Left renal cortex interstitium (tissue), 4 donors: ENCODE measurements around the gene CCDC88C. TPM values are rescaled to one million over a fixed set of nuclear protein-coding genes. Genes with fewer than 3 reads are reported as not detected.
A peak's percentile ranks its signal among the peaks of the same experiment; 100 is the strongest.

Experiments used
- DNase-seq, 4 donors: peaks; one replicate each; pipeline ENCODE4 v3.0.0-alpha.2; 2013; ENCODE audit warnings: low read depth in 4 of 4, low spot score in 2 of 4, missing footprints in 1 of 4
- polyA plus RNA-seq, 4 donors: library from polyadenylated mRNA; unstranded; fragments of 120-200 nt; gene quantifications; one replicate each; pipeline ENCODE4 v1.2.1, GENCODE V29; 2013; ENCODE audit not compliant: insufficient read length in 4 of 4

Gene CCDC88C
- polyA plus RNA-seq, 4 donors: 28.8 to 55.2 (median 36.3) TPM

DNA sequence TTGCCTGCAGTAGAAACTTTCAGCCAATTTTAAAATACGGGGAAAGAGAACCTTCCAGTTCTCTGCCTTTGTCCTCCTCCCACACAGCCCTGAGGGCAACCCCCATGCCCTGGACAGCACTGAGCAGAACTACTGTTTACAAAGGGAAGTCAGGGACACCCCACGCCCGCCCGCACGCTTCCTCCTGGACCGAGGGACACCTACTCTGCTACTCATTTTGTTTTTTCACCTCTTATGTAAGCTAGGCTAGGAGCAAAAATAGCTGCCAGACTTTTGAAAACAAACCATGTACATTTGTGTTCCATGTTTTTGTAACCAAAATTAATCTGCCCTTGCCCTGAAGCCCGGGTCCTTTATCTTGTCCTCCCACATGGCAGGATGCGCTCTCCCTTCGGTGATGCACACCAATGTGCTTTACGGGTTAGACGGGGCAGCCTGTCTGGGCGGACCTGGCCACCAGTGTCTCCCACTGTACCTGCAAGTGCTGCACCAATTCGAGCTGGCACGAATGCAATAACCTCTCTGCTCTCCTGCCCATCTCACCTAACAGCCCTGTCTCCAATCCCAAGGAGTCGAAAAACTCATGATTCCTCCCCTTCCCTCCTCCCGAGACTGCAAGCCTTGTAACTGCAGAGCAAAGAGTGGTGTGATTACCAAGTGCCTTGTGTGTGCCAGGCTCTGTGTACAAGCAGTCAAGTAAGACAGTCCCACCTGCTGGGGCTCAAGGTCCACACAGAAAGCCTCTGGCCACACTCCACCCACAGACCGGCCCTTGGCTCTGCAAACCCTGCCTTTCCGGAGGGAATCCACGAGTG is 85.2 kb downstream of the CCDC88C start:
- DNase-seq: no peak

DNA sequence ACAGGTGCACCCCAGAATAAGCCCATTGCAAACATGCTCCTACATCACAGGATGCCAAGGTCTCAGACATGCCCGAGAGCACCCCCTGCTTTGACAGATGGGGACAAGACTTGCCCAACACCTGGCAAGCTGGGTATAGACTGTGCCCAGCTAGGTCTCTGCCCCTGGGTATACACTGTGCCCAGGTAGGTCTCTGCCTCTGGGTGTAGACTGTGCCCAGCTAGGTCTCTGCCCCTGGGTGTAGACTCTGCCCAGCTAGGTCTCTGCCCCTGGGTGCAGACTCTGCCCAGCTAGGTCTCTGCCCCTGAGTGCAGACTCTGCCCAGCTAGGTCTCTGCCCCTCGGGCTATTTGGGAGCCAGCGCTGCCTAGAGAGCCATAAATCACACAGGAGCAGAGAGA is 85.9 kb downstream of the CCDC88C start:
- DNase-seq: no peak

DNA sequence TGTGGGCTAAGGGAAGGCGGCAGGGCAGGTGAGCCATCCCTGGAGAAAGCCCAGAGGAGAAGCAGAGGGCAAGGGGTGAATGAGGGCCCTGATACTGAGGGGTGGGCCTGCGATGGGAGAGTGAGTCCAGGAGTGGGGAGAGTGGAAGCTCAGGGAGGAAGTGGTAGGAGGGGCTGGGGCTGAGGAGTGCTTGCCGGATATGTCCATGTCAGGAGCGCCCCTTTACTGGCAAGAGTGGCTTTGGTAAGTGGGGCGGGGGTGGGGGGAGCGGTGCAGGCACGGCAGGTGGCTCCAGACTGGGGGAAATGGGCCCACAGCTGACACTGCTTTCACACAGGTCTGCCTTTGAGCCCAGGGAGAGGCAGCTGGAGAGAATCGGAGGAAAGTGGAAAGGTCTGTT is 86.8 kb downstream of the CCDC88C start:
- no peak for DNase-seq

DNA sequence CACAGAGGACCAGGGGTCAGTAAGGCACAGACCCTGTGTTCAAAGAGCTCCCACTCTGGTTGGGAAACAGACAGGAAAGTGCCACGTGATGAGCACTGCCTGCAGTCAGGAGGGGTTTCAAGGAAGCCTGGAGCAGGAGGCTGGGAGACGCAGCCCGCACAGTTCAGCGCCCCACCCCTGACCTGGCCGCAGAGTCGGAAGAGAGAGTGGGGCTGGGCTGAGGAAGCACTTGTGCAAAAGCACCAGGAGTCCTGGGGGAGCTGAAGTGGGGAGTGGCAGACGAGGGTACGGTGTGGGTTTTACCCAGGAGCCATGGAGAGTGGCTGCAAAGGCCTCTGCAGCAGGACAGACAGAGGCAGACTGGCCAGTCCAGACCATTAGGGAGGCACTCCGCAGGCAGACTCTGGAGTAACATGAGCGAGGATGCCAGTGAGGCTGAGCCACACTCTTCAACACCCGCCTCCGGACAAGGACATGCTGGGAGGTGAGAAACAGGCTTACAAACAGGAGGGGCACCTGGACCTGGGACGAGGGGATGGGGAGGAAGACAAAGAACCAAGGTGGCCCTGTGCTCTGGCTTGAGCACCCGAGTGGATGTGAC is 87.4 kb downstream of the CCDC88C start:
- DNase-seq: no peak

DNA sequence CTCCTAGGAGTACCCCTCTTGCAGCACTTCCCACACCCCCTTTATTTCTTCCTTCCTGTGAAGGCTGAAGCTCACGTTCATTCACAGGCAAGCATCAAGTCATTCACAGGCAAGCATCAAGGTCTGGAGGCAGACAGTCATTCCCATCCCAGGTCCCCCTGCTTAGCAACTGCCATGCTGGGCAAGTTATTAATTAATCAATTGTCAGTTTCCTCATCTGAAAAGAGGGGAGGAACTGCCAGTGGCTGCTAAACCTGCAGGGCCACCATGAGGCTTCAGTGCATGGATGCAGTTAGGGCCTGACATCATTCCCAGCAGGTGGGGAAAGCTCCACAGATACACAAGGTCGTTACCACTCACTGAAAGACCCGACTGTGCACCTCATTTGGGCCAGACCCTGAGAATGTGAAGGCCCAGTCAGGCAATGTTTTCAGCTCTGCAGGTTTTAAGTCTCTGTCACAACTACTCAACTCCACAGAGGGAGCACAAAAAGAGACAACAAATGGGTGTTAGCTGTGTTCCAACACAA is 88.1 kb downstream of the CCDC88C start:
- DNase-seq: no peak

DNA sequence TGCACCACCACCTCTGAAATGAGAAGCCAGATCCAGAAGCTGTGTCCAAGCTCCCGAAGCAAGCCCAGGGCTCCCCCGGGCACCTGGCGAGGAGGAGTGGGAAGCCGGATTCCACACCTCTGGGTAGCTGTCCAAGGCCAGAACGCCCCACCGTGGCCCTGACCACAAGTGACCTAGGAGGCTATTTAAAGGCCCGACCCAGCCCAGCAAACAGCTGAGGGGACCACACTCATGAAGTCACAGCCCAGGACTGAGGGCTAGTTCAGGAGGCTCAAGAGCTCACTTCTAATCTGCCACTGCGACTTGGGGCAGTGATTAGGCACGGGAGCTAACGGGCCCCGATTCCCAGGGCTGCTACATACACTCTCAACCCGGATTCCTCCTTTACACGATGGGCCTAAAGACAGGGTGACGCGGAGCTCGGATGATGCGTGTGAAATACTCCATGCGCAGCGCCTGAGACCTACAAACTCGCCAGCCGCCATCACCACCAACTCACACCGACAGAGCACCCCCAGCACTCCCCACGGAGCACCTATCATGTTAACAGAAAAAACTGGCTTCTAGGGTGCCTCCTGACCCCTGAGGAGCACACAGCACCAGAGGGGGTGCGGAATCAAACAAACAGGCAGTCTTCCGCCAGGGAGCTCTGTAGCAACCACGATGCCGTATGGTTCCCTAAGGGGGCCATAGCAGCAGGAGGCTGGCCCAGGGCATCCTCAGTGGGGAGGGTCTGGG is 89.1 kb downstream of the CCDC88C start:
- DNase-seq: no peak

DNA sequence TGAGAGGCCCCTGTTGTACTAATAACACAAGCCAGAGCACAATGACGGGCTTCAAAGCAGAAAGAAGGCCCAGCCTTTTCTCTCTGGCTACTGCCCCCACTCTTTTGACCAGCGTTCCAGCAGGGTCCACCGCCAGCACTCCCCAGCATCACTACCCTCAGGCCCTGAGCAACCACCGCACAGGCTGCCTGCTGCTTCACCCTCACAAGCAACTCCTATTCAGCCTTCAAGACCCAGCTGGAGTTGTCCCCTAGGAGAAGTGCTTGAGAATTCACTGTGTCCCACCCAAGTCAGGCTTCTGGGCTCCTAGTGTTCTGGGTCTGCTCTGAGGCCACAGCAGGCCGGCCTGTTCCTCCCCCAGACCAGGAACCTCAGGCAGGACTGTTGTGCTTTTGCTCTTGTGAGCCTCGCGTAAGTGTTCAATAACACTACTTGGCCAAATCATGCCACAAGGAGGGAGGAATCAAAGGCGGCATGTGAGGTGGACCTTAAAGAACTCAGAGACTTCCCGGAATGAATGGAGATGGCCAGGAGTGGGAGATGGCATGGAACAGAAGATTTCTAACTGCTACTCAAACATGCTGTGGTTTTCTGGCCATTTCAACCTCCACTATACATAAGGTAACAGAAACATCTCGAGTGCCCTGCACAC is 89.8 kb downstream of the CCDC88C start:
- no peak for DNase-seq

DNA sequence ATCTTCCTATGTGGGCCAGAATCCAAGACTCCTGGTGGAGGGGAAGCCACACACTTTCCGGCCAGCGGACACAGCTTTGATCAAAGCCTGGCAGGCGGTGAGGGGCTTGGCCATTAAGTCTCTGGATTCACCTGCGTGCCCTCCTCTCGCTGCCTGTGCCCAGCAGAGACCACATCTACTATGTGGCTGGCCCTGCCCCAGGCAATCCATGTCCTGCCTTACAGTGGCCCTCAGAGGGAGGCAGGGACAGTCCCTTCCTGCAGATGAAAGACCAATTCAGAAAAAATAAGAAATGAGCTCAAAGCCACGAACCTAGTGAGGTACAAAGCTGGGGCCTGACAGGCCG is 90.4 kb downstream of the CCDC88C start:
- DNase-seq: no peak

DNA sequence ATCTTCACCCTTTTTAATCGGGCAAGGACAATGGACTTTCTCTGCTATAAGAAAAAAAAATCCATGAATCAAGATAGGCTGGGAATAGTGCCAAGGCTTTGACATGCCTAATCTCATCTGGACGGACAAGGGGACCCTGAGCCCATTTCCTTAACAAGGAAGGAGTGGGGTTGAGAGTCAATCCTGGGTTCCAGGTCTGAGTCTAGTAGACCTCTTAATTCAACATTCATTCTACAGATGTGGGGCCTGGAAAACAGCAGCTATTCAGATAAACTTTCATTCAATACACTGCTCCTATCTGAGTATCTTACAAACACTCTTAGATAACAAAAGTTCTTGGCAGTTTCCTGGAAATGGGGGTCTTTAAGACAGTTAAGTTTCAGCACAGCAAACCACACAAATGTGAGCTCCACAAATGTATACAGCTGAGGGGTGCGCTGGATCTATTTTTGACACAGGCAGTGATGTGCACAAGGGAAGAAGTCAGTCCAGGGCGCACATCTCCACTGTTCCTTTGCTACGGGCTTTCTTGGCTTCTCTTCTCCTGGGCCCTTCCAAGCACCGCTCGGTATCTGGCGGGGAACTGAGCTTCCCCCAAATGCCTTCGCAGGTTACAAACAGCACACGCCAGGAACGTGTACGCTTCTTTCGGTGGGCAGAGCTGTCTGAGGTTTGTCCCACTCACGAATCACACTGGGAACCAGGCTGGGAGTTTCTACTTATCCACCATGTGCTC is 90.9 kb downstream of the CCDC88C start:
- DNase-seq: no peak

DNA sequence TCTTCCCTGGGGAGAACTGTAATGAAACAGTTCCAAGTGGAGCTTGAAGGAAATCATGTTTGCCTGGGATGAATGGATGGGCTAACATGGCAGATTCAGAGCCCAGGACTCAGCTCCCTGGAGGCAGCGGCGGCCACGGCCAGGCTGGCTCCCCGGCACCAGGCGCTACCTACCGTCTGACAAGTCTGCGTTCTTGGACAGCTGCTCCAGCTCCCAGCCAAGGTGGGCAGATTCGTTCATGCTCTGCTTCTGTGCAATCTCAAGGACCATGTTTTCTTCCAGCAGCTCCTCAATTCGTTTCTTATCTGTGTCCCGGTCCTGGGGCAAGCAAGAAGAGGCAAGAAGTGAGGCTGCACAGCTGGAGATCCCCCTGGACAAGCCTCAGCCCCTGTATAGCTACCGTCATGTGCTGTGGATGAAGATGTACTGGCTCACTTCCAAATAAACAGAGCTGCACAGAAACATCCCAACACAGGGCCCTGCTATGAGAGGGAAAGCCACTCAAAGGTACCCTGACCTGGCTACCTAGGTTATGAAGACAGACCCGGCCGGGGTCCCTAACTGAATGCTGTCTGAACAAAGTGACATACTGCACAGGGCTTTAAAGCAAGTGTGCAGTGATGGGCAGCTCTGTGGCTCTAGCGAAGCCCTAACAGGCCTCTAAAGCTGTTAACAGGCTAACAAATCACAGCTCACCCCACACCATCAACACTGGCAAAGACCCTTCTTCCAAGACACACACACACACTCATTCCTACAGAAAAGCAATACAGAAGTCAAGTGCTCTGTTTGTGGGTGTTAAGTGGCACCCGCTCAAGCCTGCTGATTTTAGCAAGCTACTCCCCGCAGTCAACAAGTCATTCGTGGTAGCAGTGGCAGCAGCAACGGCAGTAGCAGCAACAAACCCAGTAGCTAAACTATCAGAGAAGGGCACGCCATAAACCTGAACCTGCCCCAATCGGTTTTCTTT is 92.7 kb downstream of the CCDC88C start:
- no peak for DNase-seq

DNA sequence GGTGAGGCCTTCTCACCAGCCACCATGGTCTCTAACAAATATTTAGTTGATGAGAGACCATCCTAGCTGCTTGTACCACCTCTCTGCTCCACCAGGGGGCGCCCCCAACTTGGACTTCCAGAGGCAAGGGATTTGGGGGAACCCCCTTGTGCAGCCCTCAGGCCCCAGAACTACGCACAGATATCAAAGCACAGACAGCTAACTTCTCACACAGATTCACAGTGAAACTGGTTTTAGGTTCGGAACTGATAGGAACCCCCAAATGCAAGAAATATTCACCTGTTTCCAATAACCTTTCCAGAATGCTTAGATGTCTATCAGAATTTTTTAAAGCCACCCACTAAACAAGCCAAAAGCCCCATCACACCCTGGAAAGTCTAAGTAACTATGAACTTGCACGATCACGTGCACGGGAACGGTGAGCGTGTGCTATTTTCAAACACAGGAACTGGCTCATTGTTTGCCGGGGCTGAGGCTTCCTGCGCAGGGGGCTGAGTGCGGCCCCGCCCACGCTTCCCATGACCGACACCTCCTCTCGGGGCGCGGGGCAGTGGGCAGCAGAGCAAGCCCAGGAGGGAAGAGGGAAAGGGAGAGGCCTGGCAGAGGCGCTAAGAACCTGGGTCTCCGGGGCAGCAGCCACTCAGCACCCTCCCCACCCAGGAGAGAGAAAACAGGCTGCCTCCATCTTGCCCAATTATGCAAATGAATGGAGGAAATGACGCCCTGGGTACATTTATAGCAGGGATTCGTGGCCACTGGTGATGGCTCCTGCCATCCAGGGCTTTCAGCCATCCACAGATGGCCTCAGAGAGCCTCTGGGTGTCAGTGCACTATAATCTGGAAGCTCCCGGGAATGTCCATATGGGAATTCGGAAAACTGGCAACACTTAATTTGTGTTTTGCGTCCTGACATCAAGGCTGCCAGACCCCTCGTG is 93.7 kb downstream of the CCDC88C start:
- DNase-seq: peak in 1 of 4 donors; percentile 62

DNA sequence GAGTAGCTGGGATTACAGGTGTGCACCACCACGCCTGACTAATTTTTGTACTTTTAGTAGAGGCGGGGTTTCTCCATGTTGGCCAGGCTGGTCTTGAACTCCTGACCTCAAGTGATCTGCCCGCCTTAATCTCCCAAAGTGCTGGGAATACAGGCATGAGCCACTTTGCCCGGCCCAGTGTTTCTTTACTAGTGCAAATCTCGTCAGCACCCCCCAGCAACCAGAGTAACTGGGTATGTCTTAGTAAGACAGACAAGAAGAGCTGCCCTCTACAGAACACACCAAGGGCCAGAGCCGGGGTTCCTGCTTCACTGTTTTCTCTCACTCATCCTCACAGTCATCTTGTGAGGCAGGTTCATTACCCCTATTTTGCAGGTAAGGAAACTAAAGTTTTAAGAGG is 94.6 kb downstream of the CCDC88C start:
- no peak for DNase-seq

DNA sequence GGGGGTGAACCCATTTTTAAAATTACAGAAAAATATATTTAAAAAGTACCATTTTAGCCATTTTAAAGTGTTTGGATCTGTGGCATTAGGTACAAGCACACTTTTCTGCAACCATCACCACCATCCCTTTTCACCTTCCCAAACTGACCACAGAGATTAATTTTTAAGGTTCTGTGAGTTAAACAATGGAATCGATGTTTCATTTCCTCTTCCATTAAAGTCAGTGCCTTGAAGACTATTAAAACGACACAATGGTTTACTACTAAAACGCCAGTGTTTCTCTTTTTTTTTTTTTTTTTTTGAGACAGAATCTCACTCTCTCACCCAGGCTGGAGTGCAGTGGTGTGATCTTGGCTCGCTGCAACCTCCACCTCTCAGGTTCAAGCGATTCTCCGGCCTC is 95.0 kb downstream of the CCDC88C start:
- no peak for DNase-seq

DNA sequence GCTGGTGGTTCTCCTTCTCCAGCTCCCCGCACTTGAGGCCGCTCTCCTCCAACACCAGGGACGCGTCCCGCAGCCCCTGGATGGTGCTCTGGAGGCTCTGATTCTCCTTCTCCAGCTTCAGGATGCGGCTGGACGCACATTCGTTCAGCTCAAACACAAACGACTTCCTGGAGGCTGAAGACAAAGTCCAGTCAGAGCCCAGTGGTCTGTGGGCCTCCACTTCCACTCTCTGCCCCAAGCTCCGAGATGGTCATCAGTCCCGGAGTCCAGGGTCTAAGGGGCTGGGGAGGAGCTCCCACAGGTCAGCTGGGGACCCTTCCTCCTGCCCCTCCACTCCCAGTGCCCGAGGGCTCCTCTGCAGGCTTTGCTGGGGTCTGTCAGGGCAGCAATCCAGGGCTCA is 96.5 kb downstream of the CCDC88C start:
- no peak for DNase-seq

DNA sequence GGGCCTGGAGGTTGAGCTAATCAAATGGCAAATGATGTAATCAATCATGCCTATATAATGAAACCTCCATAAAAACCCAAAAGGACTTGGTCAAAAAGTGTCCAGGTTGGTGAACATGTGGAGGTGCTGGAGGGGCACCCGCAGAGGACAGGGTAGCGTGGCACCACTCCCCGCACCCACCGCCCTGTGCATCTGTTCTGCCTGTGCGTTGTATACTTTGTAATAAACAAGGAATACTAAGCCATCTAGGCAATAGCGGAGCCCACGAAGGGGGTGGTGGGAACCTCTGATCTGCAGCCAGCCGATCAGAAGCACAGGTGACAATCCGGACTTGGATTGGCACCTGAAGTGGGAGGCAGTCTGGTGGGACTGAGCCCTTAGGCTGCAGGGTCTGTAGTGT is 97.4 kb downstream of the CCDC88C start:
- DNase-seq: no peak

DNA sequence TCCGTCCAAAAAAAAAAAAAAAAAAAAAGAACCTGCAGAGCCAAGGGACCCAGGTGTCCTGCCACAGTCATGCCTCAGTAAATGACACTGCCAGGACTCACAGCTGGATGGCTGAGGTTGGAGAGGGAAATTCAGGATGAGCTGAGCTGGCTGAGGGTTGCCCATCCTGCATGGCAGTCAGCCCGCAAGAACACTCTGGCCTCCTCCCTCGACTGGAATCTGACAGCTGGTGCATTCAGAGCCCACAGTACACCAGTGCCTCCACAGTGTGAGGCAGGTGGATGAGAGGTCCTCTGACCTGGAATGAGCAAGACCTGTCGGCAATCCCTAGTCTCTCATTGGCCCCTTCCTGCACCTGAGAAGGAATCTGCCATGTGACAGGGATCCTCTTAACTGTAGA is 98.7 kb downstream of the CCDC88C start:
- DNase-seq: no peak

DNA sequence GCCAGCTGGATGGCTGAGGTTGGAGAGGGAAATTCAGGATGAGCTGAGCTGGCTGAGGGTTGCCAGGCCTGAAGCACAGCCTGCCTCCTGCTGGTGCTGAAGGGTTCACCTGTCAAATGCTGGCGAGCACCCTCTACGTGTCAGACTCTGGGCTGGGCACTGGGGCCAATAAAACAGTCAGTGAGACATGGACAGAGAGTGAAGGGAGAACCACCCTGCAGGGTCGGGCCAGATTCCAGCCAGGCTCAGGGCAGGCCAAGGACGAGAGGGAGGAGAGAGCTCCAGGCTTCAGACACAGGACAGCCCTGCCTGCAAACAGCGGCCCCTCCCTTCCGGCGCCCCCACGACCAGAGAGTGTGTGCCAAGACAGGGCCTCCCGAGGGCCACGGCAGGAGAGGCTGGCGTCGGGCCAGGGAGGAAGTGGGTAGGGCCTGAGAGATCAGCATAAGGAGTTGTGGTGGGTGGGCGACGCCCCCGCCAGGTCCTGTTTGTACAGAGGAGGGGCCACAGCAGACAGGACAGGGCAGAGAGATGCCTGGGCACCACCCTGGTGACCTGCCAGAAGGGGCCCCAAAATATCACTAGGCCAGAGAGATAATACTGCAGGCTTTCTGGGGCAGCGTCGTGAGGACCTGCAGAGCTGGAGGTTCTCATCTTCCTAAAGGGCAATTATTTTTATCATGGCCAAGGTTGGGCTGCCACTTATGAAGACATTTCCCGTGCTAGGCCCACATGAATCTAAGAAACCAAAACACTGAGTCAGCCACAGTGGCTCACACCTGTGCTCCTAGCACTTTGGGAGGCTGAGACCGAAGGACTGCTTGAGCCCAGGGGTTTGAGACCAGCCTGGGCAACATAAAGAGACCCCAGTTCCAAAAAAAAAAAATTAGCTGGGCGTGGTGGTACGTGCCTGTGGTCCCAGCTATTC is 100.0 kb downstream of the CCDC88C start:
- no peak for DNase-seq
